ENCODE results near the gene PCNX4.

DNA sequence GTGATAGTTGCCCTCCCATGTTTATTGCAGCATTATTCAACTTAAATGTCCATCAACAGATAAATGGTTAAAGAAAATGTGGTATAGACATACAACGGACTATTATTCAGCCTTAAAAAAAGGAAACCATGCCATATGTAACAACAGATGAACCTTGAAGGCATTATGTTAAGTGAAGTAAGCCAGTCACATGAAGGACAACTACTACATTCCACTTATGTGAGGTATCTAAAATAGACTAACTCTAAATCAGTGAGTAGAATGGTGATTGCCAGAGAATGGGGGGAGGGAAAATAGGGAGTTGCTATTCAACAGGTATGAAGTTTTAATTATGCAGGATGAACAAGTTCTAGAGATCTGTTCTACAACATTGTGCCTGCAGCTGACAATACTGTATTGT is 10.1 kb downstream of the PCNX4 start:
- no peak for TF ChIP-seq EZH2phosphoT487 (IDR thresholded peaks at IDR 0.05; ENCODE audit: low read depth)
- TF ChIP-seq, protein P1, sequence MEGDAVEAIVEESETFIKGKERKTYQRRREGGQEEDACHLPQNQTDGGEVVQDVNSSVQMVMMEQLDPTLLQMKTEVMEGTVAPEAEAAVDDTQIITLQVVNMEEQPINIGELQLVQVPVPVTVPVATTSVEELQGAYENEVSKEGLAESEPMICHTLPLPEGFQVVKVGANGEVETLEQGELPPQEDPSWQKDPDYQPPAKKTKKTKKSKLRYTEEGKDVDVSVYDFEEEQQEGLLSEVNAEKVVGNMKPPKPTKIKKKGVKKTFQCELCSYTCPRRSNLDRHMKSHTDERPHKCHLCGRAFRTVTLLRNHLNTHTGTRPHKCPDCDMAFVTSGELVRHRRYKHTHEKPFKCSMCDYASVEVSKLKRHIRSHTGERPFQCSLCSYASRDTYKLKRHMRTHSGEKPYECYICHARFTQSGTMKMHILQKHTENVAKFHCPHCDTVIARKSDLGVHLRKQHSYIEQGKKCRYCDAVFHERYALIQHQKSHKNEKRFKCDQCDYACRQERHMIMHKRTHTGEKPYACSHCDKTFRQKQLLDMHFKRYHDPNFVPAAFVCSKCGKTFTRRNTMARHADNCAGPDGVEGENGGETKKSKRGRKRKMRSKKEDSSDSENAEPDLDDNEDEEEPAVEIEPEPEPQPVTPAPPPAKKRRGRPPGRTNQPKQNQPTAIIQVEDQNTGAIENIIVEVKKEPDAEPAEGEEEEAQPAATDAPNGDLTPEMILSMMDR (IDR thresholded peaks at IDR 0.05; ENCODE audit: low read depth, low read length), result no peak
